ENCODE data around the gene DBNDD1.
"Not testable (repeated sequence)": the region's sequence is repeated elsewhere in the genome, so short reads cannot be mapped to it uniquely, and the experiment has no call there.

The DBNDD1 gene

DNA sequence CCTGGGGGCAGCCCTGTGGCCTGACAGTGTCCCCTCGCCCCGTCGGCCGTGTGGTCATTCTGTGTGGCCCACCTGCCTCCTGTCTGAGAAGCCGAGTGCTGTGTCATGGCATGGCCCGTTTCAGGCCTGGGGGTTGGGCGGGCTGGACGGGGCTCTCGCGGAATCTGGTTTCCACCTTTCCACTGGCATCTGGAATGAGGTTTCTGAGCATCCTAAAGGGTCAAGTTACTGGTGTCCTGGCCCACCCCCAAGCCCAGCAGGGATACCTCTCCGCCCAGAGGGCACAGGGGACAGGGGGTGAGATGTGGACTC lies 7.8 kb downstream of the DBNDD1 start:
- no peaks in the 10 kb centered on the region for H3K27me3 ChIP-seq (ENCODE audit: control insufficient read depth, insufficient read depth, low read length)
- DNase-seq (ENCODE audit: low read depth, low spot score) = no peak

DNA sequence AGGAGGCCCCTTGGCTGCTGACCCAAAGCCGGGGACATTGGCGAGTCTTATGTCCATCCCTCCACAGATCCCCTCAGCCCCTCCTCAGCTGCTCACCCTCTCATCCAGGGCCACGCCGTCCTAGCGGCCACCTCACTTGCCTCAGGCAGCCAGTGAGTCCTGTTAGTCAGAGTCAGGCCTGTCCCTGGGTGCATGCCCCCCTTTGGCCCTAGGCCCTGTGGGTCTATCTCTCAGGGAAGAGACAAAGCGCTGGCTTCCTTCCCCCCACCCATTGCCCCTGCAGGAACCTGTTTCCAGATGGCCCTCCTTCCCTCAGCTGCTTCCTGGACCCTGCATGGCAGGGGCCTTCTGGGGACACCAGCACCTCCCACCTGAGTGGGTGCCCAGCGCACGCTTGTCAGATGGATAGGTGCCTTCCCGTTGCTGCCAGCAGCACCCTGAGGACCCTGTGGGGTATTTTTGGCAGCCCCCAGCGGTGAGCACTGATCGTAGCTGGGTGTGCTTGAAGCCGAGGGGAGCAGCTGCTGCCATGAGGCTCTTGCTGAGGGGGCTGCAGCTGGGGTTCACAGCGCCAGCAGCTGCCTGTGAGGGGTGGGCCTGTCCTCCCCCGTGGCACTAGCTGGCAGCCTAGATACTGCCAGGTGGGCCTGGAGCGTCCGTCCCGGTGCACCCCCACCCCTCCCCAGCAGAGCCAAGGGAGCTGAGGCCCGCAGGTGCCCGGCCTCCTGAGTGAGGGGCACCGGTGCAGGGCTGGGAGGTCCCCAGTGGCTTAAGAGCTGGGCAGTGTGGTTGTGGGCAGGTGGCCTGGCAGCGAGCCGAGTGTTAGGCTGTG lies 8.4 kb downstream of the DBNDD1 start:
- Histone ChIP-seq H3K36me3 (ENCODE audit: control insufficient read depth, insufficient read depth, low read length) (peaks cover 17% of the 10 kb centered on the region), H3K4me3 (ENCODE audit: low read length) (no peak overlapping the region), H3K27ac (ENCODE audit: low read length) (no peak overlapping the region), H3K4me1 (ENCODE audit: control insufficient read depth, insufficient read depth, low read length) (no peaks in the 10 kb centered on the region), H3K27me3 (ENCODE audit: control insufficient read depth, insufficient read depth, low read length) (no peaks in the 10 kb centered on the region), H3K9me3 (ENCODE audit: control insufficient read depth, insufficient read depth, low read length) (no peaks in the 10 kb centered on the region)
- DNase-seq (ENCODE audit: low read depth, low spot score) = no peak
- no CpG with 5 or more reads among the region's 22 CpGs for WGBS (ENCODE audit: insufficient coverage, insufficient read length)

More for the DNA sequence above, 7.8 kb downstream of the DBNDD1 start:
- Histone ChIP-seq H3K27ac (ENCODE audit: low read length) (no peak overlapping the region), H3K36me3 (ENCODE audit: control insufficient read depth, insufficient read depth, low read length) (peaks cover 12% of the 10 kb centered on the region), H3K4me1 (ENCODE audit: control insufficient read depth, insufficient read depth, low read length) (no peaks in the 10 kb centered on the region), H3K9me3 (ENCODE audit: control insufficient read depth, insufficient read depth, low read length) (no peaks in the 10 kb centered on the region), H3K4me3 (ENCODE audit: low read length) (no peak overlapping the region)
- WGBS (ENCODE audit: insufficient coverage, insufficient read length) = no CpG with 5 or more reads among the region's 11 CpGs

DNA sequence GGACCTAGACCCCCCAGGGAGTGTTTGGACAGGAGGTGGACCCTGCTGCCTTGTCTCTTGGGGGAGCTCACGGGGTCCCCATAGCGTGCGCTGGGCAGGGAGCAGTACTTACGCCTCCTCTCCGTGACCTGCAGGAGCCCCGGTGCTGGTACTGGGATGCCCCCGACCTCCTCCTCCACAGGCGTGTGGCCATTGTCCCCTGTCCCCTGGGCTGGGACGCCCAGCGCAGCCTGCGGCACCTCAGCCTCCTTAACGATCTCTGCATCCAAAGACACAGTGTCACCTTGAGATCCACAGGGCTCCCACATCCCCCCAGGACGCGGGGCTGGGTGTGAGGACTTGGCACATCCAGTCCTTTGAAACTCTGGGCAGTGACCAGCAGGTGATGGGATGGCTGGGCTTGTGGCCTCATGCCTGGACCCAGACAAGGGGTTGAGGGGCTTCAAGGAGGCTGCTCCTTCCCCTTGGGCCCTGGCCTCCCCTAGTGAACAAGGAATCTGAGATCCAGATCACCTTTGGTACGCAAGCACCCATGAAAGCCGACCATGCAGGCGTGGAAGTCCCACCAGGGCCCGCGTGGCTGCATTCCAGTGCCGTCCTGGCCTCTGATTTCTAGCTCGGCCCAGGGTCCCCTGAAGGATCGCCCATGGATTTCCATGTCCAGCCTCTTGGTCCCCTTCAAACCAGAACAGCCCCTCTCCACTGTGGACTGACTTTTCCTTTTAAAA lies 9.9 kb downstream of the DBNDD1 start:
- DNase-seq (ENCODE audit: low read depth, low spot score) = no peak
- H3K4me3 ChIP-seq (ENCODE audit: low read length) = no peak overlapping the region
- H3K27ac ChIP-seq (ENCODE audit: low read length) = no peak overlapping the region
- H3K27me3 ChIP-seq (ENCODE audit: control insufficient read depth, insufficient read depth, low read length) = no peaks in the 10 kb centered on the region
- H3K36me3 ChIP-seq (ENCODE audit: control insufficient read depth, insufficient read depth, low read length) = peaks cover 15% of the 10 kb centered on the region
- no CpG with 5 or more reads among the region's 22 CpGs for WGBS (ENCODE audit: insufficient coverage, insufficient read length)
- H3K4me1 ChIP-seq (ENCODE audit: control insufficient read depth, insufficient read depth, low read length) = no peaks in the 10 kb centered on the region
- no peaks in the 10 kb centered on the region for H3K9me3 ChIP-seq (ENCODE audit: control insufficient read depth, insufficient read depth, low read length)

DNA sequence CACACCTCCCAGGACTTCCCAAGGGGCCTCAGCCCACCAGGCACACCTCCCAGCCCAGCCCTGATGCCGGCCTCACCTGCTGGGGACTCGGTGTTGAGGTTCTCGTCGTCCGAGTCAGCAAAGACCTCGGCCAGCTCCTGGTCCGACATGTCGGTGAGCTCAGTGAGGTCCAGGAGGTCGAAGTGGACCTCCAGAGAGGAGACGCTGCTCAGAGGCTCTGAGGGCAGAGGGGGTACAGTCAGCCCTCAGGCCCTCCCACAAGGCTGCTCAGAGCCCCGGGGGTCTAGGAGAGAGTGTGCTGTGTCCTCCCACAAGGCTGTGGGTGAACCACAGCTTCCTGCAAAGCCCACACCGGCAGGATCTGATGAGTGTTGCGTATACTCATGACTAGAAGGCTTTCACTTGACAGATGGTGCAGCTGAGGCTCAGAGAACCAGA lies 10.5 kb downstream of the DBNDD1 start:
- H3K27me3 ChIP-seq (ENCODE audit: control insufficient read depth, insufficient read depth, low read length) = no peaks in the 10 kb centered on the region
- DNase-seq (ENCODE audit: low read depth, low spot score) = no peak

DNA sequence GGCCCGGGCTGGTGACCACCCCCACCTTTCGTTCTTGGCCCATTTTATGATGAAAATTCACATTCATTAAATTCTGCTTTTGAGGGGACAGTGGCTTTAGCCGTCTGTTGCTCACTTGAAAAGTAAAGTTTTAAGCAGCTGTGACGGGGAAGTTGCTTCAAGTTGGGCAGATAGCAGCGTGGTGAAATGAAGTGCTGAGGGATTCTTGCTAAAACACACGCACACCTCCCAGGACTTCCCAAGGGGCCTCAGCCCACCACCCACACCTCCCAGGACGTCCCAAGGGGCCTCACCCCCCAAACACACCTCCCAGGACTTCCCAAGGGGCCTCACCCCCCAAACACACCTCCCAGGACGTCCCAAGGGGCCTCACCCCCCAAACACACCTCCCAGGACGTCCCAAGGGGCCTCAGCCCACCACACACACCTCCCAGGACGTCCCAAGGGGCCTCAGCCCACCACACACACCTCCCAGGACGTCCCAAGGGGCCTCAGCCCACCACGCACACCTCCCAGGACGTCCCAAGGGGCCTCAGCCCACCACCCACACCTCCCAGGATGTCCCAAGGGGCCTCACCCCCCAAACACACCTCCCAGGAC lies 11.5 kb downstream of the DBNDD1 start:
- not testable (repeated sequence) for H3K4me1 ChIP-seq (ENCODE audit: control insufficient read depth, insufficient read depth, low read length); H3K27ac ChIP-seq (ENCODE audit: low read length); DNase-seq (ENCODE audit: low read depth, low spot score); H3K4me3 ChIP-seq (ENCODE audit: low read length); H3K27me3 ChIP-seq (ENCODE audit: control insufficient read depth, insufficient read depth, low read length); H3K9me3 ChIP-seq (ENCODE audit: control insufficient read depth, insufficient read depth, low read length)
- no CpG with 5 or more reads among the region's 13 CpGs for WGBS (ENCODE audit: insufficient coverage, insufficient read length)
- peaks cover 14% of the 10 kb centered on the region; the same call in 1 of the 2 replicates for H3K36me3 ChIP-seq (ENCODE audit: control insufficient read depth, insufficient read depth, low read length)

More for the DNA sequence above, 10.5 kb downstream of the DBNDD1 start:
- Histone ChIP-seq H3K9me3 (ENCODE audit: control insufficient read depth, insufficient read depth, low read length) (no peaks in the 10 kb centered on the region), H3K36me3 (ENCODE audit: control insufficient read depth, insufficient read depth, low read length) (peaks cover 14% of the 10 kb centered on the region; the same call in 1 of the 2 replicates), H3K27ac (ENCODE audit: low read length) (no peak overlapping the region), H3K4me3 (ENCODE audit: low read length) (no peak overlapping the region), H3K4me1 (ENCODE audit: control insufficient read depth, insufficient read depth, low read length) (no peaks in the 10 kb centered on the region)
- no CpG with 5 or more reads among the region's 13 CpGs for WGBS (ENCODE audit: insufficient coverage, insufficient read length)

DNA sequence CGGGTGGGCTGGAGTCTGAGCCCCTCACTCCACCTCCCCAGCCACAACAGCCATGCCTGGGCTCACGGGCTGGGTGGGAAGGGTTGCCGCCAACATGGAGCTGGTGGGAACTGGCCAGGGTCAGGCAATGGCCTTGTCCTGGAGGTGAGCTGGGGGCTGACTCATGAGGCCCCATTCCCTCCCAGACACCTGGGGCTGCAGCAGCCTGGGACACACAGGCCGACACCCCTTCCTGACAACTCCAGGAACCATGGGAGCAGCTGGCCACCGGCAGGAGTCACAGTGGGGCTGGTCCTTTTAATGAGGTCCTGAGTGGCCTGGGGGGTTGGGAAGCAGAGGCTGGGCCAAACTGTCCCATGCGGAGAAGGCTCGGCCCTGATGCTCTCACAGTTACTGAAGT lies 12.2 kb downstream of the DBNDD1 start:
- DNase-seq (ENCODE audit: low read depth, low spot score) = no peak
- Histone ChIP-seq H3K27ac (ENCODE audit: low read length) (no peak overlapping the region), H3K4me1 (ENCODE audit: control insufficient read depth, insufficient read depth, low read length) (no peaks in the 10 kb centered on the region), H3K36me3 (ENCODE audit: control insufficient read depth, insufficient read depth, low read length) (peaks cover 14% of the 10 kb centered on the region; the same call in 1 of the 2 replicates), H3K4me3 (ENCODE audit: low read length) (no peak overlapping the region), H3K27me3 (ENCODE audit: control insufficient read depth, insufficient read depth, low read length) (no peaks in the 10 kb centered on the region), H3K9me3 (ENCODE audit: control insufficient read depth, insufficient read depth, low read length) (no peaks in the 10 kb centered on the region)
- no CpG with 5 or more reads among the region's 7 CpGs for WGBS (ENCODE audit: insufficient coverage, insufficient read length)

DNA sequence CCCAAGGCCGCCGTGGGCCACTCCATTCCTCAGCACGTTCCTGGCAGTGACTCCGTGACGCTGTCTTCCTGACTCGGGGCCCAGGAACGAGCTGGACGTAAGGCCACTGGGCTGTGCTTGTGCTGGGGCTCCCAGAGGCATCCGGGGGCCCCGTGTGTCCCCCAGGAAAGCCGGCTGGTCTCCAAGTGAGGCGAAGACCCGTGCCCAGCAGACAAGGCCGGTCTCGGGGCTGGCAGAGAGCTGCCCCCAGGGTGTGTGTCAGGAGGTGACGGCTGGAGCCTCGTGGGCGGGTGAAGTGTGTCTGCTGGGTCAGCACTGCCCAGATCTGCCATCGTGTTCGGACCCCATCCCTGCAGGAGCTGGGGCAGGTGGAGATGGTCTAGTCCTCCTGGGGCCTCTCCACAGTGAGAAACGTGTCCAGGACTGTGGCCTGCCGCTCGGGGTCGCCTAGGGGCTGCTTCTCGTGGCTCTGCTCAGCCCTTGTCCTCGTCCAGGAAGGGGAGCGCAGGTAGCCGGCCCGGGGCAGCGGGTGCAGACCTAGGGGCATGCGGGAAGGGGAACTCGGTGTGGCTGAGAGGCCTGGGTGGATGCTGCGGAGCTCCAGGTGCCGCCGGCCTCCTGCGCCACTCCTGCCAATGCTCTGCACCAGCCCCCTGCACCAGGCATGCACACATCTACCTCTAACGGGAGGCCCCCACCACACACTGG lies 13.1 kb downstream of the DBNDD1 start:
- H3K27ac ChIP-seq (ENCODE audit: low read length) = no peak overlapping the region
- H3K4me3 ChIP-seq (ENCODE audit: low read length) = no peak overlapping the region; the same call in 1 of the 2 replicates
- H3K9me3 ChIP-seq (ENCODE audit: control insufficient read depth, insufficient read depth, low read length) = no peaks in the 10 kb centered on the region
- no CpG with 5 or more reads among the region's 37 CpGs for WGBS (ENCODE audit: insufficient coverage, insufficient read length)
- H3K4me1 ChIP-seq (ENCODE audit: control insufficient read depth, insufficient read depth, low read length) = no peaks in the 10 kb centered on the region
- no peaks in the 10 kb centered on the region for H3K27me3 ChIP-seq (ENCODE audit: control insufficient read depth, insufficient read depth, low read length)
- DNase-seq (ENCODE audit: low read depth, low spot score) = no peak
- peaks cover 11% of the 10 kb centered on the region; the same call in 1 of the 2 replicates for H3K36me3 ChIP-seq (ENCODE audit: control insufficient read depth, insufficient read depth, low read length)

DNA sequence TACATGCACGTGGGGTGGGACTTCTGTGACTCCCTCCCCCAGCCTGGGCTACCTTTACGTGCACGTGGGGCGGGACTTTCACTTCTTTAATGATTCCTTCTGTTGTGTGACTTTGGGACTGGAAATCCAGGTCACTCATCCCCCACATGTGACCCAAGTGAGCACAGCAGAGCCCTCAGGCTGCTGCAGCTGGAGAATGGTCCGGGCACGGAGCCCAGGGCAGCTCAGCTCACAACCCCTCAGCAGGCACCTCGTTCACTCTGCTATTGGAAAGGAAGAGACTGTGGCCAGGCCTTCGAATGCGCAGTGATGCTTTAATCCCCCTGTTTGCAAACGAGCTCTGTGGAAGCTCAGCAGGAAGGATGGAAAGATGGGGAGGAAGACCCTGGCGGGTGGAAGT lies 14.7 kb downstream of the DBNDD1 start:
- Histone ChIP-seq H3K9me3 (ENCODE audit: control insufficient read depth, insufficient read depth, low read length) (no peaks in the 10 kb centered on the region), H3K27ac (ENCODE audit: low read length) (no peak overlapping the region), H3K4me3 (ENCODE audit: low read length) (no peak overlapping the region), H3K36me3 (ENCODE audit: control insufficient read depth, insufficient read depth, low read length) (peaks cover 11% of the 10 kb centered on the region; the same call in 1 of the 2 replicates), H3K4me1 (ENCODE audit: control insufficient read depth, insufficient read depth, low read length) (no peaks in the 10 kb centered on the region), H3K27me3 (ENCODE audit: control insufficient read depth, insufficient read depth, low read length) (no peaks in the 10 kb centered on the region)
- no peak for DNase-seq (ENCODE audit: low read depth, low spot score)
- no CpG with 5 or more reads among the region's 11 CpGs for WGBS (ENCODE audit: insufficient coverage, insufficient read length)

DNA sequence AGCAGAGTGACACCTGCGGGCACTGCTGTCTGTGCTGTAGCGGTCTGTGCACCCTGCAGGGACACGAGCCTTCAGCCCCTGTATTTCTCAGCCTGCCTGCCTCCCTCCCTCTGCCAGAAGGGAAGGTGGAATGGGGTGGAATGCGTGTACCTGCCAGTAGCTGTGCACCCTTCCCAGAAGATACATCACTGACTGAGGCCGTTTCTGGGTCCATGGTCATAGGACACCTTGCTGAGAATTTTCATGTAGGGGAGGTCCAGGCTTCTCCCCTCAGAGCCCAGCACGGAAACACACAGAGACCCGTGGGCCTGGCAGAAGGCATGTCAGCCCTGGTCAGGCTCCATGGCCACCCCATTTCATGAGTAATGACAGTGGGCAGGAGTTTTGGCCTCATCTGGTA lies 16.5 kb downstream of the DBNDD1 start:
- no peak for DNase-seq (ENCODE audit: low read depth, low spot score)

More for the DNA sequence above, 16.5 kb downstream of the DBNDD1 start:
- Histone ChIP-seq H3K27me3 (ENCODE audit: control insufficient read depth, insufficient read depth, low read length) (no peaks in the 10 kb centered on the region), H3K4me1 (ENCODE audit: control insufficient read depth, insufficient read depth, low read length) (no peaks in the 10 kb centered on the region), H3K4me3 (ENCODE audit: low read length) (no peak overlapping the region), H3K9me3 (ENCODE audit: control insufficient read depth, insufficient read depth, low read length) (no peaks in the 10 kb centered on the region), H3K36me3 (ENCODE audit: control insufficient read depth, insufficient read depth, low read length) (peaks cover 8% of the 10 kb centered on the region; the same call in 1 of the 2 replicates), H3K27ac (ENCODE audit: low read length) (no peak overlapping the region)
- WGBS (ENCODE audit: insufficient coverage, insufficient read length) = no CpG with 5 or more reads among the region's 7 CpGs

Data from iPS DF 6.9 (cell line).